GM23338 (cell line): ENCODE data around the gene ASTN1. TPM values are rescaled to one million over a fixed set of nuclear protein-coding genes. Genes with fewer than 3 reads are reported as not detected.

Experiments
- ATAC-seq: fragments of 200-7000 bp; cut with Tn5 transposase; 3 replicates; pipeline ENCODE4 v1.9.1; 2020
- DNase-seq: peaks from one replicate; pipeline ENCODE4 v3.0.0-alpha.2; 2015; ENCODE audit warnings: low spot score
- H2AFZ ChIP-seq: fragments of 200-600 bp; sonication (generic); 2 replicates; pipeline ENCODE4 v1.8.0; 2016; ENCODE audit warnings: antibody characterized with exemption, mild to moderate bottlenecking, moderate library complexity
- H3F3A ChIP-seq: fragments of 200-600 bp; sonication (generic); replicated peaks from 2 replicates; pipeline ENCODE4 v1.8.0; 2017; ENCODE audit warnings: antibody characterized with exemption, mixed run types, low read depth
- H3K27ac ChIP-seq: fragments of 200-600 bp; sonication (generic); 2 replicates; pipeline ENCODE4 v1.6.1; 2016; ENCODE audit warnings: low read depth
- H3K27me3 ChIP-seq: fragments of 200-600 bp; sonication (generic); 2 replicates; pipeline ENCODE4 v1.8.0; 2016; ENCODE audit warnings: mild to moderate bottlenecking, mixed run types, moderate library complexity; ENCODE audit not compliant: insufficient read depth
- H3K36me3 ChIP-seq: fragments of 200-600 bp; sonication (generic); 2 replicates; pipeline ENCODE4 v1.8.0; 2016; ENCODE audit warnings: mild to moderate bottlenecking; ENCODE audit not compliant: insufficient read depth
- H3K4me1 ChIP-seq: fragments of 200-600 bp; sonication (generic); 2 replicates; pipeline ENCODE4 v1.8.0; 2016; ENCODE audit warnings: mild to moderate bottlenecking, moderate library complexity; ENCODE audit not compliant: insufficient read depth
- H3K4me2 ChIP-seq: fragments of 200-600 bp; sonication (generic); 2 replicates; pipeline ENCODE4 v1.7.1; 2017; ENCODE audit warnings: mixed run types
- H3K4me3 ChIP-seq: fragments of 200-600 bp; sonication (generic); 2 replicates; pipeline ENCODE4 v1.6.1; 2016; ENCODE audit warnings: mixed run types
- H3K79me2 ChIP-seq: fragments of 200-600 bp; sonication (generic); replicated peaks from 2 replicates; pipeline ENCODE4 v1.8.0; 2017; ENCODE audit warnings: mild to moderate bottlenecking; ENCODE audit not compliant: insufficient read depth
- H3K9me2 ChIP-seq: fragments of 200-600 bp; sonication (generic); 2 replicates; pipeline ENCODE4 v1.8.0; 2017; ENCODE audit not compliant: insufficient read depth
- H4K20me1 ChIP-seq: fragments of 200-600 bp; sonication (generic); replicated peaks from 2 replicates; pipeline ENCODE4 v1.8.0; 2017; ENCODE audit warnings: mild to moderate bottlenecking; ENCODE audit not compliant: insufficient read depth
- H3K27ac Mint-ChIP-seq: 2 replicates; pipeline ENCODE4 v1.8.0; 2020; ENCODE audit warnings: inconsistent platforms, mild to moderate bottlenecking, moderate library complexity, mixed read lengths
- H3K27me3 Mint-ChIP-seq: 3 replicates; pipeline ENCODE4 v1.8.0; 2022; ENCODE audit warnings: low read depth, mild to moderate bottlenecking, moderate library complexity, mixed read lengths, inconsistent platforms; ENCODE audit not compliant: insufficient read depth, poor library complexity
- H3K36me3 Mint-ChIP-seq: 3 replicates; pipeline ENCODE4 v1.8.0; 2021; ENCODE audit warnings: low read depth, mild to moderate bottlenecking, inconsistent platforms, moderate library complexity, mixed read lengths
- H3K4me1 Mint-ChIP-seq: 3 replicates; pipeline ENCODE4 v1.8.0; 2020; ENCODE audit warnings: mild to moderate bottlenecking, inconsistent platforms, mixed read lengths
- H3K4me3 Mint-ChIP-seq: 3 replicates; pipeline ENCODE4 v1.8.0; 2021; ENCODE audit warnings: moderate library complexity, mild to moderate bottlenecking, inconsistent platforms, mixed read lengths
- H3K9me3 Mint-ChIP-seq: 3 replicates; pipeline ENCODE4 v1.8.0; 2020; ENCODE audit warnings: moderate library complexity, mild to moderate bottlenecking, inconsistent platforms, mixed read lengths
- CREB1 ChIP-seq: fragments of 250-450 bp; sonication (Bioruptor Pico); IDR thresholded peaks from 2 replicates; pipeline ENCODE4 v1.5.0; 2020; ENCODE audit warnings: low read depth, mild to moderate bottlenecking, moderate library complexity
- CTCF ChIP-seq, 2 experiments: fragments of 200-600 bp in 1 of 2; sonication (generic) in 1 of 2; conservative IDR thresholded peaks; 2 replicates each; pipeline versions ENCODE4 v1.5.1 to v1.6.1; 2016 to 2017; ENCODE audit warnings: antibody characterized with exemption in 2 of 2, low read depth in 2 of 2, mild to moderate bottlenecking in 2 of 2, moderate library complexity in 1 of 2
- ETS1 ChIP-seq: IDR thresholded peaks from 2 replicates; pipeline ENCODE4 v1.6.1; 2016; ENCODE audit warnings: antibody characterized with exemption
- EZH2phosphoT487 ChIP-seq: fragments of 200-600 bp; sonication (generic); IDR thresholded peaks from one replicate; pipeline ENCODE4 v1.8.1; 2018; ENCODE audit warnings: antibody characterized with exemption; ENCODE audit not compliant: unreplicated experiment
- JUNB ChIP-seq: IDR thresholded peaks from one replicate; pipeline ENCODE4 v1.6.1; 2016; ENCODE audit warnings: antibody characterized with exemption; ENCODE audit not compliant: unreplicated experiment
- NANOG ChIP-seq: IDR thresholded peaks from 2 replicates; pipeline ENCODE4 v1.6.1; 2016; ENCODE audit warnings: antibody characterized with exemption, borderline replicate concordance
- POLR2AphosphoS5 ChIP-seq: IDR thresholded peaks from 2 replicates; pipeline ENCODE4 v1.6.1; 2016; ENCODE audit warnings: antibody characterized with exemption, low read depth
- STAT1 ChIP-seq: IDR thresholded peaks from one replicate; pipeline ENCODE4 v1.6.1; 2016; ENCODE audit warnings: antibody characterized with exemption; ENCODE audit not compliant: unreplicated experiment
- ZNF114 ChIP-seq: fragments of 250-450 bp; sonication (Bioruptor Pico); IDR thresholded peaks from 2 replicates; pipeline ENCODE4 v1.5.0; 2020; ENCODE audit warnings: mild to moderate bottlenecking, moderate library complexity
- ZNF331 ChIP-seq: fragments of 250-450 bp; sonication (Bioruptor Pico); IDR thresholded peaks from 2 replicates; pipeline ENCODE4 v1.5.0; 2020; ENCODE audit warnings: low read depth, mild to moderate bottlenecking, moderate library complexity
- ZNF462 ChIP-seq: fragments of 250-450 bp; sonication (Bioruptor Pico); IDR thresholded peaks from 2 replicates; pipeline ENCODE4 v1.5.0; 2020; ENCODE audit warnings: mild to moderate bottlenecking, moderate library complexity
- polyA plus RNA-seq: library from polyadenylated mRNA; unstranded; fragments of >200 nt; fragmentation: Nextera tagmentation; extraction: Ambion mirVana; gene quantifications from 2 replicates; pipeline ENCODE4 v1.2.1, GENCODE V29; 2016
- total RNA-seq: library from RNA; depleted of rRNA; stranded (reverse); fragments of >200 nt; shearing (Covaris generic); gene quantifications from 2 replicates; pipeline ENCODE4 v1.2.3, GENCODE V29; 2014
- TF ChIP-seq, protein P1 (sequence below): IDR thresholded peaks from one replicate; pipeline ENCODE4 v1.6.1; 2018; ENCODE audit warnings: antibody characterized with exemption; ENCODE audit not compliant: unreplicated experiment

The ASTN1 gene
- total and polyA plus RNA-seq, 2 experiments from 2014 or later = 2.0 to 5.2 TPM

GRCh38 chr1:176959191-176959820, 205.2 kb downstream of the ASTN1 start:
- Mint-ChIP-seq H3K4me1 (peaks cover 18% of the 10 kb centered on the region; the same call in 2 of the 3 replicates), H3K27me3 (peaks cover 4% of the 10 kb centered on the region), H3K4me3 (no peak overlapping the region), H3K36me3 (no peaks in the 10 kb centered on the region), H3K27ac (no peak overlapping the region), H3K9me3 (no peaks in the 10 kb centered on the region; the same call in 2 of the 3 replicates)
- TF ChIP-seq ETS1 (no peak), ZNF462 (CRISPR knock-in tag) (no peak), JUNB (no peak), STAT1 (no peak), CTCF (conservative IDR thresholded peaks at IDR 0.05; ENCODE audit: low read depth in 2 of 2) (no peak), EZH2phosphoT487 (no peak), CREB1 (CRISPR knock-in tag) (no peak), ZNF331 (no peak), POLR2AphosphoS5 (no peak), NANOG (no peak), ZNF114 (CRISPR knock-in tag) (no peak)
- TF ChIP-seq, protein P1, sequence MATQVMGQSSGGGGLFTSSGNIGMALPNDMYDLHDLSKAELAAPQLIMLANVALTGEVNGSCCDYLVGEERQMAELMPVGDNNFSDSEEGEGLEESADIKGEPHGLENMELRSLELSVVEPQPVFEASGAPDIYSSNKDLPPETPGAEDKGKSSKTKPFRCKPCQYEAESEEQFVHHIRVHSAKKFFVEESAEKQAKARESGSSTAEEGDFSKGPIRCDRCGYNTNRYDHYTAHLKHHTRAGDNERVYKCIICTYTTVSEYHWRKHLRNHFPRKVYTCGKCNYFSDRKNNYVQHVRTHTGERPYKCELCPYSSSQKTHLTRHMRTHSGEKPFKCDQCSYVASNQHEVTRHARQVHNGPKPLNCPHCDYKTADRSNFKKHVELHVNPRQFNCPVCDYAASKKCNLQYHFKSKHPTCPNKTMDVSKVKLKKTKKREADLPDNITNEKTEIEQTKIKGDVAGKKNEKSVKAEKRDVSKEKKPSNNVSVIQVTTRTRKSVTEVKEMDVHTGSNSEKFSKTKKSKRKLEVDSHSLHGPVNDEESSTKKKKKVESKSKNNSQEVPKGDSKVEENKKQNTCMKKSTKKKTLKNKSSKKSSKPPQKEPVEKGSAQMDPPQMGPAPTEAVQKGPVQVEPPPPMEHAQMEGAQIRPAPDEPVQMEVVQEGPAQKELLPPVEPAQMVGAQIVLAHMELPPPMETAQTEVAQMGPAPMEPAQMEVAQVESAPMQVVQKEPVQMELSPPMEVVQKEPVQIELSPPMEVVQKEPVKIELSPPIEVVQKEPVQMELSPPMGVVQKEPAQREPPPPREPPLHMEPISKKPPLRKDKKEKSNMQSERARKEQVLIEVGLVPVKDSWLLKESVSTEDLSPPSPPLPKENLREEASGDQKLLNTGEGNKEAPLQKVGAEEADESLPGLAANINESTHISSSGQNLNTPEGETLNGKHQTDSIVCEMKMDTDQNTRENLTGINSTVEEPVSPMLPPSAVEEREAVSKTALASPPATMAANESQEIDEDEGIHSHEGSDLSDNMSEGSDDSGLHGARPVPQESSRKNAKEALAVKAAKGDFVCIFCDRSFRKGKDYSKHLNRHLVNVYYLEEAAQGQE = no peak
- Histone ChIP-seq H3K79me2 (no peaks in the 10 kb centered on the region), H3K9me2 (peaks cover 3% of the 10 kb centered on the region; the same call in 1 of the 2 replicates), H4K20me1 (no peaks in the 10 kb centered on the region), H2AFZ (no peak overlapping the region), H3K36me3 (no peaks in the 10 kb centered on the region), H3K4me2 (peak overlapping the region; percentile 62; the same call in 1 of the 2 replicates), H3K4me3 (no peak overlapping the region), H3K27me3 (no peaks in the 10 kb centered on the region), H3F3A (no peaks in the 10 kb centered on the region), H3K27ac (no peak overlapping the region), H3K4me1 (peaks cover 5% of the 10 kb centered on the region; the same call in 1 of the 2 replicates)
- DNase-seq (peak; percentile 13), ATAC-seq (peak; percentile 68)
